Measurements from ENCODE around the gene GPC6.

GPC6 gene

DNA sequence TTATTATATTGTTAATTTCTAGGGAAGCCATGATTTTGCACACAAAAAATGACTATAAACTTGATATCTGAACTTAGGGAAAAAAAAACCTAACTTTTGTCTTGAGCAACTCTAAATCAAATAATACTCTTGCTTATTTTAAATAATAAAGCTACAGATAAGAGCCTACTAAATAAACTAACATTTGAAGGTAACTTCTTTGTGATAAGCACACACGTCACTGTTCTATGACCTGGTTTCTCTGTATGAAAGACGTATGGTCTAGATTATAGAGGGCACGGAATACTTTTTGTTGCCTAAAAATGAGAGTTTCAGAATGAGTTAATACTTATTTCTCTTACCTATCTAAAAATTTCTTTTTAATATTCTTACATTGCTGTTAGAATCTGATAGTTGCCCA, 649.6 kb downstream of the GPC6 start:
- no peak for DNase-seq

DNA sequence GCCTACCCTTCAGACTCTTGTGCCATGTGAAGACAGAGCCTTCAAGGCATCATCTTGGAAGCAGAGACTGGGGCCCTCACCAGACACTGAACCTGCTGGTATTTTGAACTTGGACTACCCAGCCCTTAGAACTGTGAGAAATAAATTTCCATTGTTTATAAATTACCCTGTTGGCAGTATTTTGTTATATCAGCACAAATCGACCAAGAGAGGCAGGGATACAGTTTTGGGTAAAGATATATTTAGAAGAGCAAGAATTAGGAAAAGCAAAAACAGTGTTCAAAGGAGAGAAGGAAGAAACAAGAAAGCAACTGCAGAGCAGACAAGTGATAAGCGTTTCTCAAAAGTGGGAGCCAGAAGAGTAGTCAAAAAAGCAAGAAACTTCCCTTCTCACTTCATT, 652.1 kb downstream of the GPC6 start:
- no peak for DNase-seq

DNA sequence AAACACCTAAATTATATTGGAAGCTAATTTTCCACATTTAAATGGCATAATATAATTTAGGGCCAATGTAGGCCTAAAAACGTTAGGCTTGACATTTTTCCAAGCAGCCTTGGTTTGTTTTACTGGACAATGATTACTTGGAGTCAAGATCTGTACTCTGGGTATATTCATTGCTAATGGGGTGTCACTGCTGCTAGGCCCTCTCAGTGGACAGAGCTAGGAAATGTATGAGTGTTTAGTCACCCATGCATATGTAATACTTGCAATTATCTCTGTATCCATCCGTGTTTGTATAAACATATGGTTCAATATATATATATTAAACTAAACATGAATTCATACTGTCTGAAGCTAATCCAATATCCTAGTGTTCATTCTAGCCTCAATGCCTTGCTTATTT, 654.8 kb downstream of the GPC6 start:
- DNase-seq: peak; percentile 40

DNA sequence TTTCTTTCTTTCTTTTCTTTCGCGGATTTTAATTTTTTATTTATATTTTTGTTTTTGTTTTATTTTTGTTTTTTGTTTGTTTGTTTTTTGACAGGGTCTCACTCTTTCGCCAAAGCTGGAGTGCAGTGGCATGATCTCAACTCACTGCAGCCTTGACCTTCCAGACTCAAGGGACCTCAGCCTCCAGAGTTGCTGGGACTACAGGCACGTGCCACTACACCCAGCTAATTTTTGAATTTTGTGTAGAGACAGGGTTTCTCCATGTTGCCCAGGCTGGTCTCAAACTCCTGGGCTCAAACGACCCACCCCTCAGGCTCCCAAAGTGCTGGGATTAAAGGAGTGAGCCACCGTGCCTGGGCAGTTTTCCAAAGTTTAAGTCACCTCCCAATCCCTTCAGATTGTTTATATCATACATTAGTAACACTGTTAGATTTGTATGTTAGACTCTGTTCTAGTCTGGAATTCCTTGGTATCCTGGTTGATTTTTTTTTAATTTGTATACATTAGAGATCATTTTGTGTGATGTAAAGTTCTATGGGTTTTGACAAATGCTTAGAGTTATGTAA, 655.6 kb downstream of the GPC6 start:
- DNase-seq: peak; percentile 44

DNA sequence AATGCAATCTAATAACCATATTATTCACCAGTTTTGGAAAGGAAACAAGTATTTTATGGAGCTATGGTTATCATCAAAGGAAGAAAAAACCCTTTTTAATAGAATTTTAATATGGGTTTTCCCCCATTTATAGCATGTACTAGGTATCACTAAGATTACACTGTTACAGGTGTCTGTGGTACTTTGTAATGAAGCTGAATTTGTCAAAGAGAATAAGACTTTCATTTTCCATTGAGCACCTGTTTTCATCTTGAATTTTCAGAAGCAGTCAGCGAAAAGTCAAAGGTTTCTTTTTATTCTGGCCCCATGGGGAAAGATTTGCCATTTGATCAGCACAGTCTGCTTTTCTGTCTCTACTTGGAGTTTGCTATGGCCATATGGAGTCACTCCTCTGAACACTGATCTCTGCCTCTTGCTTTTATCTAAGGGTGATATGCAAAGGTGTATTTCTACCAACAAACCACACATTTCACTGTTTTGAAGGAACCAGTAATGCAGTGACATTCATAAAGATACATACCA, 662.9 kb downstream of the GPC6 start:
- DNase-seq: no peak

DNA sequence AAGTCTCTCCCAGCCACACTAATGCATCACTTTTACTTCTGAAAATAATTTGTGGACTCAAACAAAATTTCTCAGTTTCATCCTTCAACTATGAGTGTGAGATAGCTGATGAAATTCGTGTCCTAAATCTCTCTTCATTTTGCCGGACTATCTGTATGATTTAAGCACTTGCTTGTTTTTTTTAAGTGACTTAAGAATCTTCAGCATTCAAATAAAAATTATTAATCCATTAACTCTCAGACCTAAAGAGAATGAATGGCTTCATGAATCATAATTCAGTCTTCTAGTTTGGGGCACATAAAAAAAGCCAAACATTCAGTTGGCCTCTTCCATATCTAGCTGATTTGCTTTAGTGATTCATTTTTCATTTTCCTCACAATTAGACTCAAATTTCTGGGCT, 673.4 kb downstream of the GPC6 start:
- peak; percentile 3 for DNase-seq

DNA sequence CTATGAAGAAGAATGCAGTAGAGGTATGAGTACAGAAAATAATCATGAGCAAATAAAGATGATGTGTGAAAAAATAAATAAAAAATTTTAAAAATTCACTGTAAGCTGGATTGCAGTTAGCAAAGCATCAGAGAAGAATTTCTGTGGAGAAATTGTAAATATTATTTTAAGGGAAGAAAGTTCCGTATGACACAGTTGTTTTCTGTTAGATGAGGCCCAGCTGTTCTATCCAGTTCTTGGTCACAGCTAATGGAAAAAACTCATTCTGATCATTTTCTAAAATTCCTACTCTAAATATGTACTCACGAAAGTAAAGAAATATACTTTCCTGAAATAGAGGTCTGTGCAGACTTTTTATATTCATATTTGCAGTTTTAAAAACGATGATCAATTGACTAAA, 674.1 kb downstream of the GPC6 start:
- no peak for DNase-seq

DNA sequence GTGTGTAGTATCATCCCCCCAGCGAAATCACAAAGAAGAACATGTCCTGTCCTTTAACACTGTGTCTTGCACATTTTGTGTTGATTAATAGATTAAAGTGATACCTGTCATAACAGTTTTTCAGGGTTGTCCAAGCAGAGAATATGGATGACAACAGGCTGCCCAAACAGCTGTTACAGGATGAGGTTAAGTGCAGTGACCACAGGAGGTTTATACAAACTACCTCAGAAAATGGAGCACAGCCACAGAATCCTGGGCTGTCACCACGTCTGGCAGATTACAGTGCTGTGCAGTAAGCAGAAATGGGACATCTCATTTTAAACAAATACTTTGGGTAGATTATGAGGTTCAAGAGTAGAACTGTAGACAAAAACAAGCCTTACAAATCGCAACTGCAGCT, 677.3 kb downstream of the GPC6 start:
- no peak for DNase-seq

DNA sequence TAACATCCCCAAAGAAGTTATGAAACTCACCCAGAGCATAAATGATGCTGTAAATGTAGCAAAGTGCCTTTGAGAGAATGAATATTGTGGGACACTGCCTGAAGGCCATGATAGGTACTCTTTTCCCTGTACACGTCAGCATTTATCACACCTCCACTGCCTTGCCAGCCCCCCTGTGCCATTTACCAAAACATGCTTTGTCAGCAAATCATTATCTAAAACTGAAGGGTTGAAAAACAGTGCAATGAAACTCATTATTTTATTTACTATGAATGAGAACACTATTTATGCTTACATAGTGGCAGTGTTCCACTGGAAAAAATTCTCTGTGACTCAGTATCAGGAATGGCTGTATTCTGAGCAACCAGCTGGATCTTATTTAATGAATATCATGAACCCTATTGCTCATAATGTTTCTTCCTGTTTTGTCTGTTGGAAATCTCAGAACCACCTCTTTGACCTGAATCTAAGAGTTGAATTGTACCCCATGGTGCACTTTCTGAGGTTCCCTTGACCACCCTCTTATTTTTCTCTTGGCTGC, 688.7 kb downstream of the GPC6 start:
- DNase-seq: peak; percentile 11

DNA sequence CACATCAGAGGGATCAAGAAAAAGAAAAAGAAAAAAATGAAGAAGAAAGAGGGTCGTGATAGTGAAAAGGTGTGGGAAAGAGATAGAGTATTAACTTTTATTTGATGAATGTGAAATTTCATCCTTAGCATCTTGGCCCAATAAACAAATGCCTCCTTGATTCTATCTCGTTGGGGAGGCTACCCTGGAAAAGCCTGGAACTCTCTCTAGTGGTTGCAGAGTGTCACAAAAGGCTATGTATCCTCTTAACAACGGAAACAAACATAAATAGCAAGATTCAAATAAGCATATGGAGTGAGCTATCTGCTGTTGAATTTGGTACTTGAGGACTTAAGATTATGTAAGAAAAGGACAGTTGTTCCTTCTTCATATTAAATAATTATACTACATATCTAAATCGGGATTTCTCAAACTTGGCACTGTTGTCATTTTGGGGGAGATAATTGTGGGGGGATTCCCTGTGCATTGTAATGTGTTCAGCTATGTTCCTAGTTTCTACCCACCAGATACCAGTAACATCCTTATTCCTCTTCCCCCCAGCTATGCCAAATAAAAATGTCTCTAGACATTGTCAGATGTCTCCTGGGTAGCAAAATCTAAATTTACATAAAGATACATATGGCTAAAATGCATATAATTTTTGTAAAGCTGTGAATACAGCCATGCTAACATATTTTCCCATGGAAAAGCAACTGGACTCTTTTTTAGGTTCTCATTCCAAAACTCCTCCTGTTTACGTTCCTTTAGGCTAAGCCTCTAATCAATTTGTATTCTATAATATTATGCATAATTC, 695.7 kb downstream of the GPC6 start:
- no peak for DNase-seq

DNA sequence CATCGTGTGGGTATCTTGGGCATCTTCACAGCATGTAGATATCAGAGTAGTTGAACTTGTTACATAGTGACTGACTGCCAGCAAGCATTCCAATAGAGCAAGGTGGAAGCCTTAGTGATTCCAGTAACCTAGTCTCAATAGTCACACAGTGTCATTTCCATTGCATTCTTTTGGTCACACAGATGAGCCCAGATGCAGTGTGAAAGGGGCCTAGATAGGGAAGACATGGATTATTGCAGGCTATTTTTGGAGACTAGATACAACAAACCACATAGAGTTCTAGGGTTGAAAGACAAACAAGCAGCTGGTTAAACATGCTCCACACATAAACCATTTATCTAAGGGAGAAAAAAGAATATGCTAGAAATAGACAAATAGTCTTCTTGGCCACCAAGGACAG, 699.4 kb downstream of the GPC6 start:
- DNase-seq: no peak

DNA sequence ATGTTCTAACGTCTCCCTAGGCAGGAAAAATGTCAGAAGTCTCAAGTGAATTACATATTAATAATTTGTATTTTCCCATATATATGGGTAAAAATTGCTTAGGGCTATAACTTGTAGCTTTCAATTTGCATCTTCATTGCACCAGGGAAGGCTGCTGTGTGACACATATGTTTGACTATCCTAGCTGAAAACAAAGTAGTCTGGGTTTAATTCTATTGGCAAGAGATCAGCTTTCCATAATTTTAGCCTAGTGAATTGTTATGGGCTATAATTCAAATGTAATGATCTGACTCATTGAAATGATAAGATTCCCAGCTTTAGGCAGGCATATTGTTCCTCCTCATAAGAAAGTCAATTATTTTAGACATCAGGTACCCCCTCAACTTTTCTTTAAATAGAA, 699.8 kb downstream of the GPC6 start:
- DNase-seq: no peak

DNA sequence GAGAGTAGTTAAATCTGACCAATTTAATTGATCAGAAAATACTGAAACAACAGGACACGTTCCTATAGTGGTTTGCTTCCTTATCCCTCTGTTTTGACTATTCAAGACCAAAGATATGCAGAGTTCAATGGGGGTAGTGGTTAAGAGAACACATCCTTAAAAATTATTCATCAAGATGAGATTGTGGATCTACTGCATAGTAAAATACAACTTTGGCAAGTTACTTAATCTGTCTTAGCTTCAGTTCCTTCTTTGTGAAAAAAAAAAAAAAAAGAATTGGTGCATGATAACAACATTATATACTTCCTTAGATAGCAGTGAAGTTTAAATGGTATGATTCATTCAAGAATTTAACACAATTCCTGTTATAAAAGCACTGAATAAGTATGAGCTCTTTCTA, 700.8 kb downstream of the GPC6 start:
- DNase-seq: no peak

DNA sequence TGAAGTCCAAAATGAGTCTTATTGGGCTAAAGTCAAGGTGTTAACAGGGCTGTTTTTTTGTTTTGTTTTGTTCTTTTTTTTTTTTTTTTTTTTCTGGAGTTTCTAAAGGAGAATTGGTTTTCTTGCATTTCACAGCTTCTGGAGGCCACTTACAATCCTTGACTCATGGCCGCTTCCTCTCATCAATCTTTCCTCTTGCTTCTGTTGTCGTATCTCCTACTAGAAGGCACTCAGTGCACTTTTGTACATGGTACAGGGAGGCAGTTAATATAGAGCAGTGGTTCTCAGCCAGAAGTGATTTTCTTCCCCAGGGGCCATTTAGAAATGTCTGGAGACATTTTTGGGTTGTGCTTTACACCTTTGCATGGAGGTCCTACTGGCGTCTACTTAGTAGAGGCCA, 706.3 kb downstream of the GPC6 start:
- DNase-seq: no peak

DNA sequence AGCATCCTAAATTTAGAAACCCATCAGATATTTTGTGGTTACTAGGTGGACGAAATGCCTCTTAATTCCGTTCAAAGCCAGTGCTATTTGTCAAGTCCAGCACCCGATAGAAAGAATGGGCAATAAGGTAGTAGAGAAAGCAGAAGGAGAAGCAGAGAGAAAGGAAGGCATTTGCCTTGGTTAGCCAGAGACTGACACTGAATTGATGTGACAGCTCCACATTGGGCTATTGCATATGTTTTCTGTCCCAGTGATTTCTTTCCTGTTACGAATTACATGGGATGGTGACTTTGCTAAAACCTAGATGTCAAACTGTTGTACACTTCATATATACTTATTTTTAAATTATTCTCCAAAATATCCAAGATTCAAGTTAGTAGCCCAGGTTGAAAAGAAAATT, 710.3 kb downstream of the GPC6 start:
- DNase-seq: no peak

DNA sequence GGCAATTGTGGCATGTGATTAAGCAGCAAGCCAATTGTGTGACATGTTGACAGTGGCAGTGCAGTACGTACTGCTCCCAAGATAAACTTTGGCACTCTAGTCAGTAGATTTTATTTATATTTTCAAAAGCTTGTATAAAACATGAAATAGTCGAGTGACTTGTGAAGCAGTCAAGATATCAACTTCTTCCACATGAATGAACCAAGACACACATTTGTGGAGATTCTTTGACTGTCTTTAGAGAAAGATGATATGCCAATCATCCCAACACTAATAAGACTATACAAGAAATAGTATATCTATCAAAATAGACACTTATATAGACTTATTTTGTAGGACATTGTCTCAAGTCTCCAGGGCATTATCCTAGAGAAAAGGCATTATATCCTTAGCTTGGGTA, 714.8 kb downstream of the GPC6 start:
- DNase-seq: no peak

DNA sequence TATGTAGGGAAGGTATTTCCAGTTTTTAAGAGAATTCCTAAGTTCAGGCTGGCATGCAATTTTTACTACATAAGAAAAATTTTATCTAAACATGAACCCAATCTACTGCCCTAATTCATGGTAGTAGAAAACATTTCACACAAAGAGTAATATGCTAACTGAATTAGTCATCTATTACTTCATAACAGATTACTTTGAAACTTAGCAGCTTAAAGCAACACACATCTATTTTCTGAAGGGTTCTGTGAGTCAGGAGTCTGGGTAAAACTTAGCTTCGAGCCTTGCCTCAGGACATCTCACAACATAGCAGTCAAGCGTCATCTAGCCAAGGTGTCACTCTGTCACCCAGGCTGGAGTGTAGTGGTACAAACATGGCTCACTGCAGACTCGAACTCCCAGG, 715.4 kb downstream of the GPC6 start:
- DNase-seq: peak; percentile 4

DNA sequence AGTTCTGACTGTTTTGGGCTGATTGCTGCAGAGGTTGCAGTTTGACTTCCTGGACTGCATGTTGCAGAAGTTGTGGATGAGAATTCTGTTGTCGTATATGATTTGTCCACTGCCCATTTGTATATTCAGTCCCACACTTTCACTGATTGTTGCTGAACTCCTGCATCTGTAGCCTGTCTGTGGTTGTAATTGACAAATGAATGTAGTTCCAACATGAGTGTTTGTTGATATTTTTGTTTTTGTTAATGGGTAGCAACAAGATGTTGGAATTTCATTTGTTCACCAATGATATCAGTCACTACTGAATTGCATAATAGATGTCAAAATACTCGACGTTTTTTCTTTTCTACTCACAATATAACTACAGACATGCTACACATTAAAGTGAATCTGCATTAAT, 719.0 kb downstream of the GPC6 start:
- DNase-seq: no peak

DNA sequence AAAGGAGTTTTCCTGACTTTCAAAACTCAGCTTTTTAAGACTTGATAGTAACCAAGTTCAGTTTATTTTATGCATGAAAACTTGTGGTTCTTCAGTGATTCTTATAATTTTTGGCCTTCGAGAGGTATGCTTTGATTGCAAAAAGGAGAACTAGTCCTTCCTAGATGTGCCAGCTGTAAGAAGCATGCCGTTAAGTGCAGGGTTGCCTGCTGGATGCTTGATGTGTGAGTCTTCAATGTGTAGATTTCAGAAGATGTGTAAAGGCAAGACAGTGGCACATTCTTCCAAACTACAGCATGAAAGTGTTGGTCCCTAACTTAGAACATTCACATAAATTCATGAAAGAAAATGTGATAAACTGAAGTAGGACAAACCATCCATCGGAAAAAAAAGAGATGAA, 720.4 kb downstream of the GPC6 start:
- DNase-seq: no peak

DNA sequence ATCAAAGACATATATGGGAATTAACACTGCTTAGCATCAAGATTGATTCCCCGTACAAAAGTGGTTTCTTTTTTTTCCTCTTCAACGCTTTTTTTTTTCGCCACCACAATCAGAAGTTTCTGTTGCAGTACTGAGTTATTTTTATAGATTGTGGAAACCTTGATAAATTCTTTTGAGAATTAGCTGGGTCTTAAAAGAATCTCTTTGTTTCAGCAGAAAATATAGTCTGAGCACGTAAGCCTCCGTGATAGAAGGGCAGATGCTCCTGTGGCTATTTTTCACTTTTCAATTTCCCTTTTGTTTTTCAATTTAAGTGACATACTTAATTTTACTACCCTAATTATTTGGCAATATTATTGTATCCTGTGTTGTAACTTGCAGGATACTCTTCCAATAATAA, 721.0 kb downstream of the GPC6 start:
- DNase-seq: no peak

DNA sequence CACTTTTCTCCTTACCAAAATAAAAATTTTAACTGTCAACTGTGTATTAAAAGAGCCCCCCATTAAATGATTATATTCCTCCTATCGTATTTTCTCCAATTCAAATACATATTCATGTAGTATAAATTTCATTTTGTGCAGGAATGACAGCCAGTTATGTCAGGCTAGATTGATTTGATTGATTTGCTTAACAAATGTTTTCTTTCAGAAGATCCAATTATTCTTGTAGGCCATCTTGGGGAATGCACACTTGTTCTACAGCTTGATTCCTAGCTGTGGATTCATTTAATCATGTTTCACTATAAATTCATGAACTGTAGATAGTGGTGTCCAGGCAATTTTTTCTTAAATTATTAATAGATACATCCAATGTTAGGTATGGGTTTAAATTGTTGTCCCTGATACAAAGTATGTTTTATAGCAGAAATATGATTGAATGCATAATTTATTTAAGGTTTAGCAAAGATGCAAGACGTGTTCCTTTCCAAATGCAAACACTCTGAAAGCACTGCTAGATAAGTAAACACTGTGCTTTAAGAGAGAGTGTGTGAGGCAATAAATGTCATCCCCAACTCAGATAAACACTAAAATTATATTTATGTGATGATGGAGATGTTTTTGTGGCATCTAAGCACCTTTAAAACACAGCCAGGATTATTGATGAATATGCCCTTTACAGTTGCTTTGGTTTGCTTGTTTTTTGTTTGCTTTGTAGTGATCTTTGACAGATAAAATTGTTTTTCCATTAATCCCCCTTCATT, 721.7 kb downstream of the GPC6 start:
- no peak for DNase-seq

DNA sequence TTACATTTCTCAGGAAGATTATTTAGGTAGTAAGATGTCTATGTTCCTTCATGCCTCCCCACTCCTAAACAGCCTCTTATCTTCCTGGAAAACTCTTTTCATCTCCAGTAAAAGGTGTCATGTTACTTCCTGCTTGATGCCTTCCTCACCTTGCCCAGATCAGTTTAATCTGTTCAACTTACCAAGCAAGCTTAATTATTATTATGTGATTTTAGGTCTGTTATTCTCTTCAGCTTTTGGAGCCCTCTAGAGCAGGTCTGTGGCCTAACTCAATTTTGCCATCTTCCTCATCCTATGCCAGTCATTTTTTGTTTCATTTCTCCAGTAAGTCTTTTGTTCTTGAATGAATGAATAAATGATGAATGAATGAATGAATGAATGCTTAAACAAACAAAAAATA, 724.5 kb downstream of the GPC6 start:
- DNase-seq: no peak

DNA sequence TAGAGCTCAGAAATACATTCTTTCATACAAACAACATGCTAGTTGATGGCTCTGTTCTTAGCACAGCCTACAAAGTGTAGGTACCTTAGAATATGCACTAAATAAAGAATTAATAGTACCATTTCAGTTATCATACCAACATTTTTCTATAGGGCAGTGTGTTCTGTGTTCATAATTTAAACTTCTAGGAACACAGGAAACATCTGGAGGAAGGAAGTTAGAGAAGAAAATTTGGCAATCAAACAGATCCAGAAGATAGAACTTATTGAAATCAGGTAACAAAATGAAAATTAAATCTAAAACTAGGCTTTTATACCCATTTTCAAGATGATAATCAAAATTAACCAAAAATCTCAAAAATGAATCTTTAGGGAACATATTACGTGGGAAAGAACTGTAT, 725.3 kb downstream of the GPC6 start:
- DNase-seq: no peak

DNA sequence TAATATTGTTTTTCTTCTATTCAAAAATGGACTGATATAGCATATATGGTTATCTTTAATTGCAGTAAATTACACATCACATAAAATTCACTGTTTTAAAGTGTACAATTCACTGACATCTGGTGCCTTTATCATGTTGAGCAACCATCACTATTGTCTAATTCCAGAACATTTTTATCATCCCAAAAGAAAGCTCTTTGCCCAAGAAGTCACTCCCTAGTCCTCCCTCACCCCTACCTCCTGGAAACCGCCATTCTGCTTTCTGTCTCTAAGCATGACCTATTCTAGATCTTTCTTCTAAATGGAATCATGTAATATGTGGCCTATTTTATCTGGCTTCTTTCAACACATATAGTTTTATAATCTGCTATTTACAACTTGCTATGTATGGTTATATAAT, 727.2 kb downstream of the GPC6 start:
- DNase-seq: no peak
